Activated CD4-positive, alpha-beta T cell treated with anti-CD3 and anti-CD28 coated beads for 24 hours (primary cell): Measurements from ENCODE around the gene TICRR.

ENCODE experiments used
- DNase-seq, 2 donors: peaks; one replicate each; pipeline ENCODE4 v3.0.0-alpha.2; 2020; ENCODE audit warnings: low read depth in 2 of 2

The TICRR gene

GRCh38 chr15:89654301-89654761 lies 79.1 kb downstream of the TICRR start:
- no peak for DNase-seq

GRCh38 chr15:89654847-89655805 lies 79.9 kb downstream of the TICRR start, which contains the start of gene KIF7:
Gene KIF7 (minus strand): TSS chr15:89655467. CDS start chr15:89652930, 2,537 bp downstream.
- DNase-seq = no peak

DNA sequence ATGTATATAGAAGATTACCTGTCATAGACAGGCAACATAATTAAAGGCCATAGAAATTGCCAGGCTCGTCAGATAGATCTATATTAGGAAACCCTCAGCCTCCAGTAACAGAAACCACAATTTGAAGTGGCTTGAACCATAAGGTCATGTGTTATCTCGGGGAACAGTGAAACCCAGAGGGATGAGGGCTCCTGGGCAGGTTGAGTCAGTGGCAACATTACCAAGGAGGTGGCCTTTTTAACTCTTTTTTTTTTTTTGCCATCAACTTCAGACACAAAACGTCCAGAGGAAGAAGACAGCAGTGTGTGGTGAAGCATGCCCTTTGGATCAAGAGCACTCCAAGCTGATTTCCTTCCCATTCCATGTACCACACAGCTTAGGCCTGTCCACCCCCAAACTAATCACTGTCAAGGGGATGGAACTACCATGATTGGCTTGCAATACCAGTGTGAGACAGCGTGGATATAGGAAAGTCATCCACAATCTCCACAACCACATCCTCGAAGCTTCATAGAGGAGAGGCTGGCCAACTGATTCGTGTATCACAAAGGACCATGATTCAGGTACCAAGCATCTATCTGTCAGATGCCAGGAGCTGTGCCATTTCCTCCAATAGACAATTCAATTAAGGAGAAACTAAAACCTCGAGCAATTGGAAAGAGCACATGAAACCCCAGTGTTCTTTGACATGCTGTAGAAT lies 81.0 kb downstream of the TICRR start:
- DNase-seq = no peak

GRCh38 chr15:89657686-89658200 lies 82.5 kb downstream of the TICRR start:
- DNase-seq = no peak

- DNase-seq = no peak
These were observed 84.0 kb downstream of the TICRR start for GRCh38 chr15:89659295-89659694.

GRCh38 chr15:89660556-89660955 lies 85.3 kb downstream of the TICRR start:
- no peak for DNase-seq

GRCh38 chr15:89662893-89663626 lies 87.8 kb downstream of the TICRR start:
- DNase-seq = no peak

- DNase-seq = no peak
These were observed 89.4 kb downstream of the TICRR start for GRCh38 chr15:89664441-89665350.

DNA sequence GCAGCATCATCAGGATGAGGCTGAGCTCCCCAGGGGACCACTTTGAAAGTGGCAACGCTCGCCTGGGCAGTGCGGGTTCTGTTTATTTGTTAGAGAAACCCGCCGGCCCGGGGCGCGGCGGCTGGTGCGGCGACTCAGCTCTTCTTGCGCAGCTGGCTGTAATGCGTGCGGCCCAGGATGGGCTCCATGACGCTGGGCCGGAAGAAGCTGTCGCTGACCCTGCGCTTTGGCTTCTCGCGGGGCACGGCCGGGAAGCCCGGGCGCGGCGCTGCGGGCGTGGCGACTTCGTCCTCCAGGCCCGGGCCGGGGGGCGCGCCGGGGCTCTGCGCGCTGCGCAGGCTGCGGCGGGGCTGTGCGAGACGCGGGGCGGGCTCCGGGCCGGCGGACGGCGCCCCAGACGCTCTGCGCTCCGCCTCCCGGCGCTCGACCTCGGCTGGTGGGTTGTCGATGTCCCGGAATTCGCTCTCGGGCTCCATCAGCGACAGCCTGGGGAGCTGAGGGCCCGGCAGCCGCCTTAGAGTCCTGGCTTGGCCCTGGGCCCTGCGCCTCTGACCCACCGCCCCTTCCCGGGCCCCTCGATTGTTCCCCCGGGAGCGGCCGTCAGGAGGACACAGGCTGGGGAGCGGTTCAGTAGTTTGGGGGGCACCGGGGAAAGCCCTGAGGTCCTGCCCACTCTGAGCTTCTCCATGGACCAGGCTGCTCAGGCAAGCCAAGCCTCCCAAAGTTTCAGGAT lies 90.3 kb downstream of the TICRR start:
- DNase-seq = no peak

DNA sequence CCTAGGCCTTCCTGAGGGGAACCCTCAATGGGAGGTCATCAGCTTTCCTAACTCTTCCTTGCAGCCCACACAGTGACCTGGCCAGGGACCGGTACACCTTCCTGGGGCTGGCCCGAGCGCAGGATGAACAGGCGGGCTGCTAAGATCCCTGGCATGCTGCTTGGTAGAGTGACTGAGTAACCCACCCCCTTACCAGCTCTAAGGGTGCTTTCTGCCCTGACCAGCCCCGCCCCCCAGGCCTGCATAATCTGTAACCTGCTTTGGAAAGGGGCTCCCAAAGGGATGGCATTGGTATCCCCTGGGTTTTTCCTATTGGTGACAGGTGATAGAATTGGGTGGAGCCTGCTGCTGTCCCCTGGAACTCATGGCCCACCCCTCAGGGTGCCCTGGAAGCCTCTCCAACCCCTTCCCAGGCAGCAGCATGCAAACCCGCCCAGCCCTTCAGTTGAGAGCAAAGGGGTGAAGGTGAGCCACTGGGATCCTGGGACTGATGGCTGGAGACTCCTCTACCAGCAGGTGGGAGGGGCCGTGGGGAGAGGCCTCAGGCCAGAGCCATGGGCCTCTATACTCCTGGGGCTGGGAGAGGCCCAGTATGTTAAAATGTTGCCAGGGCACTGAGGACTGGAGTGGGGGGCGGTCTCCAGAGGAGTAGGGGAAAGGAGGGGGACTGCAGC lies 91.1 kb downstream of the TICRR start:
- no peak for DNase-seq

- DNase-seq = no peak
These were observed 91.8 kb downstream of the TICRR start for GRCh38 chr15:89666858-89667705.

- no peak for DNase-seq
These were observed 92.4 kb downstream of the TICRR start for GRCh38 chr15:89667706-89667960.

DNA sequence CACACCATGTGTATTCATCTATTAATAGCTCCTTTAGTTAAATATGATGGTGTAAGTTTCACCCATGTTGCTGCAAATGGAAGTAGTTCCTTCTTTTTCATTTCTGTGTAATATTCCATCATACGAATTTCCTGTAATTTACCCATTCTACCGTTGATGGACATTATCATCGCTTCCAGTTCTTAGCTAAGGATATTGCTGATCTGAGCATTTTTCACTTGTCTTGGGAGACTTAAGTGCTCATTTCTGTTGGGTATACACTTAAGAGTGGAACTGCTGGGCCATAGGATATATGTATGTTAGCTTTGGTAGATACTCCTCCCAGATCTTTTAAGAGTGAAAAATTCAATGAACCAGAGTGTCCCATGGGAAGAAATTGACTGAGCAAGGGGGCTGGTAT lies 92.9 kb downstream of the TICRR start:
- no peak for DNase-seq

DNA sequence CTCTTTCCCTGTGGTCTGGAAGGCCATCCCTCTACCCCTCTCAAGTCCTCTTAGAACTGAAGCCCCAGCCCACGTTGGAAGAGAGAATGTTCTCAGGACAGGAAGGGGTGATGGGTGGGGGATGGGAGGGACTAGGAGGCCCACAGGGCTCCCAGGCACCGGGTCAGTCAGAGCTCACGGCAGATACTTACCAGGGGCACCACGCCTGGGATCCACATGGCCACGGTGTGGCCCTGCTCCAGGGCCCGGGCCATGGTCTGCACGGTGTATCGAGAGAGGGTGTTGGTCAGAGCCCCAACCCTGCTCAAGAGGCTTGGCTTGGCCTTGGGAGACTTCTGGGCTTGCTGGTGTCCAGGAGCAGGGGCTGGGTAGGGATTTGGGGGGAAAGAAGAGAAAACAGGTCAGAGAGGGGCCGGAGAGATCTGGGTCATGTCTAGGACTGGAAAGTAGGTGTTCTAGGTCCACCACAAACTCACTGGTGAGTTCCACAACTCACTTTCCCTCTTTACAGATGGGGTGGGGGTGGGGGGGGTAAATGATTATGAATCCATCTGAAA lies 94.1 kb downstream of the TICRR start:
- no peak for DNase-seq

DNA sequence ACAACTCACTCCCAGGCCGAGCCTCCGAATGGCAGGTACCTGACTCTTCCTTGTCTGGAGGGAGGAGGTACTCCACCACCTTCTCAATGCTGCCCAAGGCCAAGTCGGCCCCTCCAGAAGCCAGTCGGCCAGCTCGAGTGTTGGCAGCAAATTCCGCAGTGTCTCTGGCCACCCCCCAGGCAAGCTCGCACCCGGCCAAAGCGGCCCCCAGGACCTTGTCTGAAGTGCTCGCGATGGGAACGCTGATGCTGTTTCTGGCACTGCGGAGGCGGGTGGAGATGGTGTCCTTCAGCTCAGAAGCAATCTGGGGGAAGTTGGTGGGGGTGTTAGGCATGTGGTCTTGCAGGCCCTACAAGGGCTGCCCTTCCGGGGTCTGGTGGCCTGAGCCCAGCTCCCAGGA lies 94.7 kb downstream of the TICRR start:
- no peak for DNase-seq

DNA sequence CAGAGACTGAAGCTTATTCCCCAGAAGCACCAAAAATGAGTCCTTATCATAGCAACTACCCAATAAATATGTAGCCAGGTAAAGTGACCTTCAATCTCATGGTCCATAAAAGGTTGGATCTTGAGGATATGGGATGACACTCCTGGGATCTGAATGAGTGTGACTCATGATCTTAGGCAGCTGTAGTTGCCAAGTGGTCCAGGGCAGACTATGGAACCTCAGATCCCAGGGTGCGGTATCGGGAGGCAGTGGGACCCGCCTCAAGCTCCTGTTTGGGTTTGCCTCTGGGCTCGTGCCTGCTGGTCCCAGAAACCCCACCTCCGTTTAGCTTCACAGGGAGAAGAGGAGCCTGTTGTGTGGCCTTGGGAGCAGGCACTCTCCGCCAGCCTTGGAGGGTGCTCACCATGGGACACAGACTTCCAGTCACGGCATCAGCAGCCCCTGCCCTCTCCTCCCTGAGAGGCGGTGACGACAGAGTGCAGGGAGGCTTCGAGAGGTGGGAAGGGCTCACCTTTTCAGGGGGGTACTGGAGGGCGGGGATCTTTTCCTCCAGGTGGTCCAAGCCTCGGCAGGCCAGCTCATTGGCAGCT lies 95.8 kb downstream of the TICRR start:
- DNase-seq = no peak

DNA sequence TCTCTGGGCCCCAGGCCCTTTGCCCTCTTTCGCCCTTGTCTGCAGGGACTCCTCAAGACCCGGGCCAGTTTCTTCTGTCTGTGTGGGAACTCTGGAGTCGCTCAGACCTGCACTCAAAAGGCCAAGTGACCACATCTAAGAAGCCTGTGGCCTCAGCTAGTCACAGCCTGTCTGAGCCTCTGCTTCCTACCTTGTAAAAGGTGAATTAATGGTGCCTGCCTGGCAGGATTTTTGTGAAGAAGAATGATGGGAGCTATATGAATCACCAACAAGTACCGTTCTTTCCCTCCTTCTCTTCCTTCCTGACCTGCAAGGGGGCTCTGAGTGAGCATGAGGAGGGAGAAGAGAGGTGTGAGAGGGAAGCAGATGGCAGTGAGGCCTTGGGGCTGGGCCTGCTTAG lies 96.4 kb downstream of the TICRR start:
- no peak for DNase-seq
